GM18520 (cell line): ENCODE measurements around the gene RERE.

Experiments
- ATAC-seq: cut with Tn5 transposase; IDR thresholded peaks from one replicate; pipeline ENCODE4 v1.9.1; 2021; ENCODE audit not compliant: unreplicated experiment

Gene RERE

DNA sequence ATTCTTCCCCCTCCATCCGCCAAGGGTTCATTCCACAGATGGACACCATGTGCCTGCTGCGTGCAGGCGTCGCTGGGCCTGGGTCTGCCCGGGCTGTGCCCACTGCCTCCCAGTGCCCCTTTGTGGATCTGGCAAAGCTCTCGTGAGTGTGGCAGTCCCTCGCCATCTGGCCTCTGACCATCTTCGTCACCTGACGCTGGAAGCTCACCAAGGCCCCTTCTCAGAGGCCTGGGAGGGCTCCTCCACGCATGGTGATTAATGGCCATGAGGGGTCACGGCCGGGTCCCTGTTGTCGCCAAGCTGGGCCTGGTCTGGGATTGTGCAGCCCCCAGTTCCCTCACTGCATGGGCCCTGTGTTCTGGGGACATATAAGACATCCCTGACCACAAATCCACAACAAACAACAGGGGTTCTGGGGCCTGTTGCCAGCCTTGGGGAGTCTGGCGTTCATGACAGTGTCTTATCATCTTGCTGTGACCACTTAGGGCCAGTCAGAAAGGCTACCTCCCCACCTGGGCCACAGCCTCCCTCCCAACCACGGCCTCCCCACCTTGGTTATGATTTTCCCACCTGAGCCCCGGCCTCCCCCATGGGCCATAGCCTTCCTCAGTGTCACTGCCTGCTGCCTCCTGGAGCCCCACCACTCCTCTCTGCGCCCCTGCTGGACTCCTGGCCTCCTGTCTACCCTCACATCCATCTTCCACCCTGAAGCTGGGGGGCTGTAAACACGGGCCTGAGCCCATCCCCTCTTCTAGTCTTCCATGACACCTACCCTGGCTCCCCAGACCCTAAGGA, 471.6 kb downstream of the RERE start:
- no peak for ATAC-seq

DNA sequence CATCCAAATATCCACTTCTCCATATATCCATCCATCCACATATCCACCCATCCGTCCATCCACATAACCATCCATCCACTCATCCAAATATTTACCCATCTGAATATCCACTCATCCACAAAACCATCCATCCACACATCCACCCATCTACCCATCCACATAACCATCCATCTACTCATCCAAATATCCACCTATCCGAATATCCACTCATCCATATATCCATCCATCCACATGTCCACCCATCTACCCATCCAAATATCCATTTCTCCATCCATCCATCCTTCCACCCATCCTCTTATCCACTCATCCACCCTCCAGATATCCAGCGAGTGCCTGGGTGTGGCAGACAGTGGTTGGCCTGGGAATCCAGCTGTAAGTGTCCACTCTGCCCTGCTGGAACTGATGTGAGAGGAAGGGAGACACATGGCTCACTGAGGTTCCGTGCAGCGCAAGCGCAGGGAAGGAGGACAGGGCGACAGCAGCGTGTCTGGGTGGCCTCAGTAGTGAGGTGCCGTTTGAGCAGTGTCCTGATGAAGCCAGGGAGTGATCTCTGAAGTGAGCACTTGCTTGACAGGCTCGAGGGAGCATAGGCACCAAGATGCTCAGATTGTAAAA, 472.4 kb downstream of the RERE start:
- ATAC-seq, result no peak

GRCh38 chr1:8343464-8344001, 473.9 kb downstream of the RERE start:
- ATAC-seq, result no peak

GRCh38 chr1:8343044-8343443, 474.4 kb downstream of the RERE start:
- ATAC-seq, result no peak

- ATAC-seq, result no peak
Measured at GRCh38 chr1:8342325-8342724, 475.1 kb downstream of the RERE start.

DNA sequence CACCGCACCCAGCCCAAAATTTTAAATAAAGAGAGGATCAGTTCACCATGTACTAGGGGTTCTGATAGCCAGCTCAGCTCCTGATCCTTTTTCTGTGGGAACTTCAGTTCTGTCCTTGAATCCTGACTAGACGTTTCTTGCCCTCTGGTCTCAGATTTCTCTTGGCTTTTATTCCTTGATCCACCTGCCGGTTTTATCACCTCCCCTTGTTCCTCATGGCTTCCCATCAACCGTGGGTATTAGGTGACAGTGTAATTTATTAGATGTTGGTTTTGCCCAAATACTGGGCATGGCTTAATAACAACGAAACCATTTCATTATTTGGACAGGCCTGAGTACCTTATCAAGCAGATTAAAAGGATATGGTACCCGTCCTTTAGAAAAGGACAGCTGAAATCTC, 477.0 kb downstream of the RERE start:
- no peak for ATAC-seq

DNA sequence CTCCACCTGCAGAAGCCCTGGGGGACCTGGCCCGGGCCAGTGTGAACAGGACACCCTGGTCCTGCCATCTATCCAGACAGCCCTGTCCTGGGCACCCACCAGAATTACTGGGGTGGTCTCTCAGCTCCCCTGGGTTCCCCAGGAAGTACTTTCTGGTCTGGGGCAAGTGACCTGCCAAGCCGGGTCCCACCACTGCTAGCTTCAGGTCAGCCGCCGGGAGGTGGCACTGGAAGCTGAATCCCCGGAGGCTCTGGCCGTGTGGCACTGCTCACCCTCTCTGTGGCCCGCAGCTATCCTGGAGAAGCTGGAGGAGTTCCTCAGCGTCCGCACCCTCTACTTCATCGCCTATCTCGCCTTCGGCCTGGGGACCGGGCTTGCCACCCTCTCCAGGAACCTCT, 478.2 kb downstream of the RERE start:
- no peak for ATAC-seq

DNA sequence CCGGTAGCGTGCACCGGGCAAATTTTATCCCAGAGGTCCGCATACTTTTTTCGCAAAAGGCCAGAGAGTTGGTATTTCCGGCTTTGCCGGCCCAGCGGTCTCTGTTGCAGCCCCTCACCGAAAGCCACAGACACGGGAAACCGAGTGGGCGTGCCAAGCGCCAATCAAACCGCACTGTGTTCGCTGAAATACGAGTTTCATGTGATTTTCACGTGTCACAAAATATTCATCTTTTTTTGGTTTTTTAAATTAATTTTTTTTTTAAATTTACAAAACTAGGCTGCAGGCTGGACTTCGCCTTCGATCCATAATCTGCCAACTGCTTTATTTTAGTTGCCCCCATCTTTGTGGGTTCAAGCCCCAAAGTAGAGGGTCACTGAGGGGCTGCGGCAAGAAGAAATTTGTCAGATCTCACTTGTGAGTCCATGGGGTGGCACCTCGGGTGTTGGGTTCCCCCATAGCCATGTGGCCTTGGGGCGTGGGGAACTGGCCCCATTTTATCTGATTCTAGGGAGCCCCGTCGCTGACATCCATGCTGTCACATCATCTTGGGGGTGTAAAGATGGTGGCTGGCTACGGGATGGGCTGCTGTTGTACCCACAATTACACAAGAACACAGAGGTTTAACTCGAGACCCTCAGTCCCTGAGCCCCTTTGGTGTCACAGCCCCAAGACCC, 478.8 kb downstream of the RERE start:
- ATAC-seq, result no peak

DNA sequence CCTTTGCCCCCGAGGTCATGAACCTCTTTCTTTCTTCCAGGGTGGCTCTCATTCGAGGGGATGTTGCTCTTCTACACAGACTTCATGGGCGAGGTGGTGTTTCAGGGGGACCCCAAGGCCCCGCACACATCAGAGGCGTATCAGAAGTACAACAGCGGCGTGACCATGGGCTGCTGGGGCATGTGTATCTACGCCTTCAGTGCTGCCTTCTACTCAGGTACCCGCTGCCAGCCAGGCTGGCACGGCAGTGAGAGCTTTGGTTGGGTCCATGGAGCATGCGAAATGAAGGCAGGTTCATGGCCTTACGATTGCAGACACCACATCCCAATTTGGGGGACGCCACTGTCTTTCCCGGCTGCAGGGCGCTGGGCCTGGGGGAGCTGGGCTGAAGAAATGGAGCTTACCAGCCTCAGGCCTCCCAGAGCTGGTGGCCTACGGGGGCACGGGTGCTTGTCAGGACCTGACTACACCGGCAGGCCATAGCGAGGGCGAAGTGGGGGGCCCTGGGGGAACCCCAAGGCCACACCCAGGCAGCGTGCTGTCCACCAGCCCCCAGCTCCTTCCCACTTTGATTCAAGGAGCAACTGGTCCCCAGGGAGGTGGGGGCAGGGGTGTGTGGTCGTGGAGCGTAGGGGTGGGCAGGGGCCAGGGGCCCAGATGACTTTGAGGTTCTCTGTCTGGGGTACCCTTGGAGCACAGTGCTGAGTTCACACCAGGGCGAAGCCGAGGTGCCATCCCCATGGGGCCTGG, 479.5 kb downstream of the RERE start:
- no peak for ATAC-seq

DNA sequence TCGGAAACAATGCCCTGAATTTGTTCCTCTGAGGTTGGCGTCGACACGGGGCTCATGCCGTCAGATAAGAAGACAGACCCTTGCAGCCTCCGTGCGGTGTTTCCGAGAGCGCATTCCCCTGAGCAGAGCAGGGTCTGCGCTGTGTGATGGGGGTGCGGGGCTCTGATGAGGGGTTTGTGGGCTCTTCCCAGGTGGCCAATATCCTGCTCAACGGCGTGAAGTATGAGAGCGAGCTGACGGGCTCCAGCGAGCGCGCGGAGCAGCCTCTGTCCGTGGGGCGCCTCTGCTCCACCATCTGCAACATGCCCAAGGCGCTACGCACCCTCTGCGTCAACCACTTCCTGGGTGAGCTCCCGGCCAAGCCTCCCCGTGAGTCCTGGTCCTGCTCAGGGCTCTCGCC, 482.2 kb downstream of the RERE start:
- no peak for ATAC-seq

- ATAC-seq, result no peak
Measured at GRCh38 chr1:8334106-8334851, 483.2 kb downstream of the RERE start.

DNA sequence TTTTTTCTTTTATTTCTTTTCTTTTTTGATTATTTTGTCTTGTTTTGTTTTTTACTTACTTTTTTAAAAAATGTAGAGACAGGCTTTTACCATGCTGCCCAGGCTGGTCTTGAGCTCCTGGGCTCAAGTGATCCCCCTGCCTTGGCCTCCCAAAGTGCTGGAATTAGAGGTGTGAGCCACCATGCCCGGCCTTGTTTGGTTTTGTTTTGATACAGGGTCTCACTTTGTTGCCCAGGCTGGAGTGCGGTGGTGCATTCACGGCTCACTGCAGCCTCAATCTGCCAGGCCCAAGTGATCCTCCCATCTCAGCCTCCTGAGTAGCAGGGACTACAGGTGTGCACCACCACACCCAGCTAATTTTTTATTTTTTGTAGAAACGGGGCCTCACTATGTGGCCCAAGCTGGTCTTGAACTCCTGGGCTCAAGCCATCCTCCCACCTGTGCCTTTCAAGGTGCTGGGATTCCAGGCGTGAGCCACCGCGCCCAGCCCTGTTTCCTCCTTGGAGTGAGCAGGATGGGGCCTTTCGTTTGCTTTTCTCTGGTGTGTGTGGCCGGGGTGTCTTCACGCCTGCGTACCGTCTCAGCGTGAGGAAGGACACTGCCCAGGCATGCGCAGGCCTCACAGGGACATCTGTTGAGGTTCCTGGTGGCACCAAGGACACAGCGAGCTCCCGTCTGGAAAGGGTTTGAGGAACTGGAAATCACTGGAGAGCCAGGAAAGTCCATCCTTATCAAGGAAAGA, 484.0 kb downstream of the RERE start:
- ATAC-seq, result no peak

- ATAC-seq, result no peak
Measured at GRCh38 chr1:8332806-8333205, 484.6 kb downstream of the RERE start.

GRCh38 chr1:8330271-8331125, 486.9 kb downstream of the RERE start:
- no peak for ATAC-seq

GRCh38 chr1:8329858-8330257, 487.6 kb downstream of the RERE start:
- ATAC-seq, result no peak

DNA sequence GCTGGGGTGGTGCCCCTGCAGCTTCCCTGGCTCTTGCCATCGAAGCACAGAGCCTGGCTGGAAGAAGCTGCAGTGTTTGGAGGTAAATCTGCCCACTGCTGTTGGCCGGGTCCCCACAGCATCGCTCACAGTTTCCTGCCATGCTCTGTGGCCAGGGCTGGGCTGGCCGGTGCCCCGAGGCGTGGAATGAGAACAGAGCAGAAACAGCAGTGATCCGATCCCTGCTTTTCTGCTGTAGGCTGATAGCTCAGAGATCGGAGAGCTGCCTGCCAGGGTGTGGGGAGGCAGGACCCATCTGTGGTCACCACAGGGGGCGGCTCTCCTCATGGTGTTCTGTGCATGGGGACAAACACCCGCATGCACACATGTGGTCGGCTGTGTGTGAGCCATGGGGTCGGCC, 488.0 kb downstream of the RERE start:
- no peak for ATAC-seq

- no peak for ATAC-seq
Measured at GRCh38 chr1:8328271-8328670, 489.2 kb downstream of the RERE start.

- no peak for ATAC-seq
Measured at GRCh38 chr1:8326265-8326664, 491.2 kb downstream of the RERE start.

DNA sequence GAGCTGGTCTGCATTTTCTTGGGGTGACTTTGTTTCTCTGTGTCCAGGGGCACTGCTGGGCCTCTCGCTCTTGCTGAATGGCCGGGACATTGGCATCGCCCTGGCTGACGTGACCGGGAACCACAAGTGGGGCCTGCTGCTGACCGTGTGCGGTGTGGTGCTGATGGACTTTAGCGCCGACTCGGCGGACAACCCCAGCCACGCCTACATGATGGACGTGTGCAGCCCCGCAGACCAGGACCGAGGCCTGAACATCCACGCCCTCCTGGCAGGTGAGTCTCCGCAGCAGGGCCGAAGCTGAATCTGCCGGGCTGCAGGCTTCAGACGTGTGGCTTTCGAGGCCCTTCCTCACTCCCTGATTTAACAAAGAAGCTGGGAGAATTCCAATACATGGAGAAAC, 491.7 kb downstream of the RERE start:
- ATAC-seq, result no peak
